Esophagus muscularis mucosa (tissue), 4 donors: ENCODE measurements around the gene ANKRD36C. TPM values are rescaled to one million over a fixed set of nuclear protein-coding genes. Genes with fewer than 3 reads are reported as not detected.
"Not testable (repeated sequence)": the region's sequence is repeated elsewhere in the genome, so short reads cannot be mapped to it uniquely, and the experiment has no call there.

Experiments
- DNase-seq: peaks from one replicate; pipeline ENCODE4 v3.0.0-alpha.2; 2017; ENCODE audit errors: extremely low spot score
- H3K27ac ChIP-seq, 4 donors: fragments of 200-600 bp; sonication (generic); replicated peaks in 1 of 4; 1 replicate in 3 of 4; 2 replicates in 1 of 4; pipeline ENCODE4 v1.5.1; 2016 to 2019; ENCODE audit warnings: mild to moderate bottlenecking in 1 of 4
- H3K27me3 ChIP-seq, 4 donors: fragments of 200-600 bp; sonication (generic); one replicate each; pipeline versions ENCODE4 v1.5.1 to v1.6.0; 2016 to 2019
- H3K36me3 ChIP-seq, 4 donors: fragments of 200-600 bp; sonication (generic); one replicate each; pipeline ENCODE4 v1.5.1; 2016 to 2019
- H3K4me1 ChIP-seq, 4 donors: fragments of 200-600 bp; sonication (generic); one replicate each; pipeline ENCODE4 v1.5.1; 2016 to 2019
- H3K4me3 ChIP-seq, 4 donors: fragments of 200-600 bp; sonication (generic); 1 replicate in 2 of 4; 2 replicates in 2 of 4; pipeline ENCODE4 v1.5.1; 2016 to 2019; ENCODE audit warnings: mild to moderate bottlenecking in 4 of 4, moderate library complexity in 1 of 4
- H3K9me3 ChIP-seq, 4 donors: fragments of 200-600 bp; sonication (generic); 1 replicate in 3 of 4; 2 replicates in 1 of 4; pipeline ENCODE4 v1.5.1; 2016 to 2019
- EP300 ChIP-seq: sonication (generic); formaldehyde crosslinking; IDR thresholded peaks from one replicate; pipeline ENCODE4 v1.6.1; 2017; ENCODE audit warnings: antibody characterized with exemption
- POLR2A ChIP-seq: fragments of 450-650 bp; IDR thresholded peaks from one replicate; pipeline ENCODE4 v1.6.1; 2017; ENCODE audit warnings: antibody characterized with exemption, moderate library complexity, mild to moderate bottlenecking, low read depth
- POLR2AphosphoS5 ChIP-seq, 2 donors: sonication (generic); formaldehyde crosslinking; IDR thresholded peaks; one replicate each; pipeline ENCODE4 v1.6.1; 2017; ENCODE audit warnings: antibody characterized with exemption in 2 of 2
- WGBS: methylation state at CpG from one replicate; pipeline ENCODE4 v1.1.5; 2018; 5-methylcytosine and 5-hydroxymethylcytosine counted together
- intact Hi-C: fragments of 100-400 bp; cut with DNase I; formaldehyde crosslinking; loops from one replicate; pipeline ENCODE4 v1.15.1; 2023
- total RNA-seq, 4 donors: library from RNA; depleted of rRNA; stranded (reverse); fragments of >200 nt; gene quantifications; one replicate each; pipeline versions ENCODE4 v1.1.0 to v1.2.1, GENCODE V29; 2016
- TF ChIP-seq, protein P1 (sequence below), 3 experiments: fragments of 200-600 bp in 2 of 3; fragments of 450-650 bp in 1 of 3; sonication (generic) in 2 of 3; IDR thresholded peaks; one replicate each; pipeline ENCODE4 v1.5.1; 2017 to 2019; ENCODE audit warnings: antibody characterized with exemption in 3 of 3, mild to moderate bottlenecking in 2 of 3, moderate library complexity in 1 of 3

The ANKRD36C gene
- total RNA-seq, 4 donors from 2014 or later: 6.0 to 20.3 (median 12.5) TPM

DNA sequence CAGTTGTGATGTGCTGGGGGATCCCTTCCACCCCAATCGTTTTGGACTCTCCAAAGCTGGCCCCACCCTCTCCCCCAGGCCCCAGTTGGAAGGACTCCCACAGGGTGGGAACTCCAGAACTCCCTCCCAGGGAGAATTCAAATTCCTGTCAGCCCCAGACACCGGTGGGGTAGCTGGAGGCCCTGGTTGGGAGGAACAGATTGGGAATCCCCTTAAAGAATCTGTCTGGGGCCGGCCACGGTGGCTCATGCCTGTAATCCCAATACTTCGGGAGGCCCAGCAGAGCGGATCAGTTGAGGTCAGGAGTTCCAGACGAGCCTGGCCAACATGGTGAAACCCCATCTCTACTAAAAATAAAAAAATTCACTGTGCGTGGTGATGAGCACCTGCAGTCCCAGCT, 155.5 kb downstream of the ANKRD36C start:
- TF ChIP-seq POLR2AphosphoS5 (IDR thresholded peaks at IDR 0.05) (no peak), EP300 (no peak), POLR2A (no peak)
- TF ChIP-seq, protein P1, sequence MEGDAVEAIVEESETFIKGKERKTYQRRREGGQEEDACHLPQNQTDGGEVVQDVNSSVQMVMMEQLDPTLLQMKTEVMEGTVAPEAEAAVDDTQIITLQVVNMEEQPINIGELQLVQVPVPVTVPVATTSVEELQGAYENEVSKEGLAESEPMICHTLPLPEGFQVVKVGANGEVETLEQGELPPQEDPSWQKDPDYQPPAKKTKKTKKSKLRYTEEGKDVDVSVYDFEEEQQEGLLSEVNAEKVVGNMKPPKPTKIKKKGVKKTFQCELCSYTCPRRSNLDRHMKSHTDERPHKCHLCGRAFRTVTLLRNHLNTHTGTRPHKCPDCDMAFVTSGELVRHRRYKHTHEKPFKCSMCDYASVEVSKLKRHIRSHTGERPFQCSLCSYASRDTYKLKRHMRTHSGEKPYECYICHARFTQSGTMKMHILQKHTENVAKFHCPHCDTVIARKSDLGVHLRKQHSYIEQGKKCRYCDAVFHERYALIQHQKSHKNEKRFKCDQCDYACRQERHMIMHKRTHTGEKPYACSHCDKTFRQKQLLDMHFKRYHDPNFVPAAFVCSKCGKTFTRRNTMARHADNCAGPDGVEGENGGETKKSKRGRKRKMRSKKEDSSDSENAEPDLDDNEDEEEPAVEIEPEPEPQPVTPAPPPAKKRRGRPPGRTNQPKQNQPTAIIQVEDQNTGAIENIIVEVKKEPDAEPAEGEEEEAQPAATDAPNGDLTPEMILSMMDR (IDR thresholded peaks at IDR 0.05): no peak
- 99% methylated on average over 8 of the region's 8 CpGs for WGBS

DNA sequence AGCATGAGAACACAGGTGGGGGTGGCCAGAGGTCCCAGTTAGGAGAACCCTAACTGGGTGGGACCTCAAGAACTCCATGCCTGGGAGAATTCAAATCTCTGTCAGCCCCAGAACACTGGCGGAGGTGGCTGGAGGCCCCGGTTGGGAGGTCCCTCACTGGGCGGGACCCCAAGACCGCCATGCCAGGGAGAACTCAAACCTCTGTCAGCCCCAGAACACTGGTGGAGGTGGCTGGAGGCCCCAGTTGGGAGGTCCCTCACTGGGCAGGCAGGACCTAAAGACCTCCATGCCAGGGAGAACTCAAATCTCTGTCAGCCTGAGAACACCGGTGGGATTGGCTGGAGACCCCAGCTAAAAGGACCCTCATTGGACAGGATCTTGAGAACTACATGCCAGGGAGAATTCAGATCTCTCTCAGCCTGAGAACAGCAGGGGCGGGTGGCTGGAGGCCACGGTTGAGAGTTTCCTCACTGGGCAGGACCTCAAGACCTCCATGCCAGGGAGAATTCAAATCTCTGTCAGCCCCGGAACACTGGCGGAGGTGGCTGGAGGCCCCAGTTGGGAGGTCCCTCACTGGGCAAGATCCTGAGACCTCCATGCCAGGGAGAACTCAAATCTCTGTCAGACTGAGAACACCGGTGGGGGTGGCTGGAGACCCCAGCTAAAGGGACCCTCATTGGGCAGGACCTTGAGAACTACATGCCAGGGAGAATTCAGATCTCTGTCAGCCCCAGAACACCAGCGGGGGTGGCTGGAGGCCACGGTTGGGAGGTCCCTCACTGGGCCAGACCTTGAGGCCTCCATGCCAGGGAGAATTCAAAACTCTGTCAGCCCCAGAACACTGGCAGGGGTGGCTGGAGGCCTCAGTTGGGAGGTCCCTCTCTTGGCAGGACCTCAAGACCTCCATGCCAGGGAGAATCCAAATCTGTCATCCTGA, 157.3 kb downstream of the ANKRD36C start:
- DNase-seq, H3K27ac ChIP-seq, H3K4me3 ChIP-seq, H3K27me3 ChIP-seq, H3K9me3 ChIP-seq, intact Hi-C loops, H3K4me1 ChIP-seq: not testable (repeated sequence)
- 100% methylated on average over 9 of the region's 12 CpGs for WGBS
- H3K36me3 ChIP-seq: peaks cover 14 to 79% (median 44%) of the 10 kb centered on the region in 4 donors

More for the DNA sequence above, 155.5 kb downstream of the ANKRD36C start:
- Histone ChIP-seq H3K9me3 (no peaks in the 10 kb centered on the region), H3K4me3 (no peak overlapping the region), H3K4me1 (no peaks in the 10 kb centered on the region), H3K36me3 (peaks cover 14 to 61% (median 37%) of the 10 kb centered on the region in 4 donors), H3K27ac (no peak overlapping the region), H3K27me3 (no peaks in the 10 kb centered on the region)
- intact Hi-C loops: no loop called here
- DNase-seq: no peak

DNA sequence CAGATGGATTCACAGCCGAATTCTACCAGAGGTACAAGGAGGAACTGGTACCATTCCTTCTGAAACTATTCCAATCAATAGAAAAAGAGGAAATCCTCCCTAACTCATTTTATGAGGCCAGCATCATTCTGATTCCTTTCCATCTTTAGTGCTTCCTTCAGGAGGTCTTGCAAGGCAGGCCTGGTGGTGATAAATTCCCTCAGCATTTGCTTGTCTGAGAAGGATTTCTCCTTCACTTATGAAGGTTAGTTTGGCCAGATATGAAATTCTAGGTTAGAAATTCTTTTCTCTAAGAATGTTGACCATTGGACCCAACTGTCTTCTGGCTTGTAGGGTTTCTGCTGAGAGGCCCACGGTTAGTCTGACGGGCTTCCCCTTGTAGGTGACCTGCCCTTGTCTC, 167.4 kb downstream of the ANKRD36C start:
- H3K27me3 ChIP-seq, intact Hi-C loops, H3K4me3 ChIP-seq, H3K4me1 ChIP-seq, H3K27ac ChIP-seq, DNase-seq: not testable (repeated sequence)
- H3K36me3 ChIP-seq: peaks cover 0 to 13% (median 8%) of the 10 kb centered on the region in 4 donors
- WGBS: 100% methylated on average over 2 of the region's 3 CpGs
- peaks cover 0 to 56% (median 38%) of the 10 kb centered on the region in 4 donors for H3K9me3 ChIP-seq

DNA sequence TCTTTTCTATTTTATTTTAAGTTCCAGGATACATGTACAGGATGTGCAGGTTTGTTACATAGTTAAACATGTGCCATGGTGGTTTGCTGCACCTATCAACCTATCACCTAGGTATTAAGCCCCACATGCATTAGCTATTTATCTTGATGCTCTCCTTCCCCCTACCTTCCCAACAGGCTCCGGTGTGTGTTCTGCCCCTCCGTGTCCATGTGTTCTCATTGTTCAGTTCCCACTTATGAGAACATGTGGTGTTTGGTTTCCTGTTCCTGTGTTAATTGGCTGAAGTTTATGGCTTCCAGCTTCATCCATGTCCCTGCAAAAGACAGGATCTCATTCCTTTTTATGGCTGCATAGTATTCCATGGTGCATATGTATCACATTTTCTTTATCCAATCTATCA, 174.1 kb downstream of the ANKRD36C start:
- H3K4me3 ChIP-seq, H3K4me1 ChIP-seq, H3K27ac ChIP-seq, intact Hi-C loops, DNase-seq, H3K36me3 ChIP-seq, H3K27me3 ChIP-seq: not testable (repeated sequence)
- 92% methylated on average over 2 of the region's 2 CpGs for WGBS
- peaks cover 0 to 55% (median 43%) of the 10 kb centered on the region in 4 donors for H3K9me3 ChIP-seq

DNA sequence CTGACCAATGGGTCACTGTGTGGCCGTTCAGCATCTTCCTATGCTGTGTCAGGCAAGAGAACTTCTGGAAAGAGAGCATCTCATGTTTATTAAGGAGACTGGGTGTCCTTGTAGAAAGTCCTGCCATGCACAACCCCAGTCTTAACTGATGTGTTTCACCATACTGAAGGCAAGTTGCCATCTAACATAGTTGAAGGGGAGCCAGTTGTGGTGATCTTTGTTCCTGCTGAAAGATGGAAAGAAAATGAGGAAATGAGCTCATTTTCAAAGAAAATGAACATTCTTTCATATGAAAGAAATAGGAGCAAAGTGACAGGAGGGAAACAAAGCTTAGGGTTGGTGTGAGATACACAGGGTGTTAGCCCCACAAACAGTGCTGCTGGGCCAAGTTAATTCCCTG, 178.3 kb downstream of the ANKRD36C start:
- H3K36me3 ChIP-seq, H3K4me1 ChIP-seq, H3K27ac ChIP-seq, intact Hi-C loops, H3K27me3 ChIP-seq, H3K4me3 ChIP-seq, DNase-seq: not testable (repeated sequence)
- H3K9me3 ChIP-seq: peaks cover 0 to 30% (median 17%) of the 10 kb centered on the region in 4 donors
- WGBS: 75% methylated on average over 1 of the region's 1 CpG

DNA sequence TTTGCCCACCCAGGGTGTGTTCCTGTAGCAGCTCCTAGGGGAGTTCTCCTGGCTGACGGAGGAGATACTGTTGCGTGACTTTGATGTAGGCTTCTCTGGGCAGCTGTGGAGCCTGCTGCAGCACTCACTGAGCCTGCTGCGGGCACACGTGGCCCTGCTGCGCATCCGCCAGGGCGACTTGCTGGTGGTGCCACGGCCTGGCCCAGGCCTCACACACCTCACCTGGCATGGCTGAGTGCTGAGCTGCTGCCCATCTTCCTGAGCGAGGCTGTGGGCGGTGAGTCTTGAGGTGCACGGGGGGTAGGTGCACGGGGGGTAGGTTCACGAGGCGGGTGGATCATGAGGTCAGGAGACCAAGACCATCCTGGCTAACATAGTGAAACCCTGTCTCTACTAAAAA, 191.7 kb downstream of the ANKRD36C start:
- Histone ChIP-seq H3K4me3 (no peak overlapping the region), H3K27ac (no peak overlapping the region), H3K9me3 (peaks cover 0 to 31% (median 10%) of the 10 kb centered on the region in 4 donors), H3K4me1 (no peaks in the 10 kb centered on the region), H3K27me3 (no peaks in the 10 kb centered on the region), H3K36me3 (no peaks in the 10 kb centered on the region)
- no peak for DNase-seq
- WGBS: 99% methylated on average over 10 of the region's 14 CpGs
- TF ChIP-seq POLR2AphosphoS5 (IDR thresholded peaks at IDR 0.05): no peak
- intact Hi-C loops: no loop called here

DNA sequence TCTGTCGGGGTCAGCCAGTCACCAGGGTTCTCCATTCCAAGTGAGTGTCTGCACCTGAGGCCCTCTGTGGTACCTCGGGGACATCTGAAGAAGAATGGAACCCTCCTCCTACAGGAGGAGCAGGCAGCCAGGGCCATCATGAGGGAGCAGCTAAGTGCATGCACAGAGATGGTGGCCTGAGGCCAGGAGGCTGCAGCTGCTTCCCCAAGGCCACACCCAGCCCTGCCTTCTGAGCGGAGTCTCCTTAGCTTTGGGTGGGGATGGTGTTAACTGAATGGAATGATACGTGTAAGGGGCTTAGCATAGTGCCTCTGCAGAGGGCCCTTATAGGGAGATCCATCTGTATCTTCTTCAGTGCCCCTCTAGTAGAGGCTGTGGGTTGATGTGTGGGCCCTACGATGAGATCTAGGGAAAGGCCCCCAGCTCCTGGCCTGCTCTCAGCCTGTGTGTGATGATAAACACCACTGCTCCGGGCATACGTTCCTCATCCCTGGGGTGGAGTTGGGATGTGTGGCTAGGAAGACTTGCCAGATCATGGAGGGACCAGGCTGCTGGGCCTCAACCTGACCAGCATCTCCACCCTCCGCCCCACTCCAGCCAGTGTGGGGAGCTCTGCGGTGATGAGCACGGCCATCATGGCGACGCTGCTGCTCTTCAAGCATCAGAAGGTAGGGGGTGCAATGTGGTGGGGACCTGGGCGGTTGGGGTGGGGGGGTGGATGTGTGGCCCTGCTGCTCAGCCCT, 192.3 kb downstream of the ANKRD36C start:
- H3K4me3 ChIP-seq, intact Hi-C loops, H3K4me1 ChIP-seq, DNase-seq, H3K36me3 ChIP-seq, H3K27me3 ChIP-seq, H3K27ac ChIP-seq: not testable (repeated sequence)
- peaks cover 0 to 28% (median 10%) of the 10 kb centered on the region in 4 donors for H3K9me3 ChIP-seq
- WGBS: 94% methylated on average over 3 of the region's 13 CpGs

DNA sequence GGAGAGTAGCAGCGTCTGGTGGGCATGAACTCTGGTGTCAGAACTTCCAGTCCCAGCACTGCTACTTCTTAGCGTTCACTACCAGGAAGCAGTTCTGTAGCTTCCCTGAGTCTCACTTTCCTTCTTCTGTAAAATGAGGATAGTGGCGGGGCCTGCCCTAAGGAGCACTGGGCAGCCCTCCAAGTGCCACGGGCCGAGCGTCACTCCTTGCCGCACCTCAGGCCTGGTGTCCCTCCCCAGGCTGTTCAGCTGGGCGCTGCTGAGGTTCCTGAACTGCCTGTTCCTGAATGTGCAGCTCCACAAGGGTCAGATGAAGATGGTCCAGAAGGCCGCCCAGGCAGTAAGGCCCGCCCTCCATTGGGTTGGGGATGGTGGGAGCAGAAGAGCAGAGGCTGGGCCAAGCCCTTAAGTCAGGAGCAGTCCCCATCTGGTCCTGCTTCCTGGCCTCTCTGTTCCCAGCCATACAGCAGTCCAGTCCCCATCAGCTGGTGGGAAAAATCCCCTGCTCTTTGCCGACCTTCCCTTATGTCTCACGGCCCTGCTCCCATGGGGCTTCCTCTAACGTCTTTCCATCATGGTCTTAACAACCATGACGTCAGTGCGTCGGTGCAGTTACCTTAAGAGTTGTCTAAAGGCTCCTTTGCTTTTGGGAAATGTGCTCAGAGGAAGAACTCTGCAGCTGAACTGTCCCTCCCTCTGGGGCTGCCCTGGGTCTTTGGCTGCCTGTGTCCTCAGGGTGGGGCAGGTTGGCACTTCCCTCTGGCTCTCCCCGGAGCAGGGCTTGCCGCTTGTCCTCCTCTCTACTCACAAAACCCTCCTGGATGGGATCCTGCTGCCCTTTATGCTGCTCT, 195.2 kb downstream of the ANKRD36C start:
- H3K36me3 ChIP-seq, H3K27ac ChIP-seq, H3K27me3 ChIP-seq, DNase-seq, H3K4me1 ChIP-seq, intact Hi-C loops, H3K4me3 ChIP-seq: not testable (repeated sequence)
- peaks cover 0 to 17% (median 4%) of the 10 kb centered on the region in 4 donors for H3K9me3 ChIP-seq
- WGBS: no CpG with 5 or more reads among the region's 18 CpGs

DNA sequence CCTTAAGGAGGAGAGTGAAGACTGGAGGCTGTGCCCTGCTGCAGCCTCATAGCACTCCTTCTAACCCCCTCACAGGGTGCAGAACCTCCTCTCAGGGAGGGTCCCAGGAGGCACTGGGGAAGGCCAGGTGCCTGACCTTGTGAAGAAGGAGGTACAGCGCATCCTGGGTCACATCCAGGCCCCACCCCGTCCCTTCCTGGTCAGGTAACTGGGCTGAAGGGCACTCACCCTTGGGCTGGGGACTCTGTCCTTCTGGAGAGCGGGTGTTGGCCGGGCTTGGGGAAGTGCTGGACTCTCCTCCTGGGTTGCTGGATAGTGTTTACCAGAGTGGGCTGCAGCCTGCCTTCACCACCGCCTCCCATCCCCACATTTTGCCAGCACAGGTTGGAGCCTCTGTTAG, 197.7 kb downstream of the ANKRD36C start:
- H3K4me1 ChIP-seq, H3K36me3 ChIP-seq, H3K9me3 ChIP-seq, H3K27ac ChIP-seq, H3K27me3 ChIP-seq, intact Hi-C loops, H3K4me3 ChIP-seq, DNase-seq: not testable (repeated sequence)
- no CpG with 5 or more reads among the region's 5 CpGs for WGBS

DNA sequence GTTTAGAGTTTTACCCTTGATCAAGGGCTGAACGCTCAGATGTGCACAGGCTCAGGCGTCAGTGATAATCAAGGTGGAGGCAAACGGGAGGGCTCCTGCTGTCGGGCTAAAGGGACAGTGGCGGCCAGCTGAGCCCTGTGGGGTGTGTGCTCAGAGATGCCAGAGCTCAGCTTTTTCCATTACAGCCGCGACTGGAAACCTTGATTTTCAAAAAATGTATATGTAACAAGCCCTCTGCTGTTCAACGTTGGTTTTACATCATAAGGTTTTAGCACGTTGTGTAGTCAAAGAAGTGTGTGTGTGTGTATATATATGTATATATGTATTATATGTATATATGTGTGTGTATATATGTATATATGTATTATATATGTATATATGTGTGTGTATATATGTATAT, 201.4 kb downstream of the ANKRD36C start:
- H3K36me3 ChIP-seq, intact Hi-C loops, H3K27me3 ChIP-seq, H3K9me3 ChIP-seq, H3K4me3 ChIP-seq, H3K4me1 ChIP-seq, H3K27ac ChIP-seq, DNase-seq: not testable (repeated sequence)
- WGBS: no CpG with 5 or more reads among the region's 9 CpGs
